GM12874 (cell line): Measurements from ENCODE around the gene TOM1L2.

Experiments used
- TF ChIP-seq, protein P1 (sequence below): IDR thresholded peaks from 2 replicates; pipeline ENCODE4 v1.5.1; 2011; ENCODE audit warnings: low read depth, mild to moderate bottlenecking, control low read depth, low read length, moderate library complexity; ENCODE audit not compliant: insufficient read depth

The TOM1L2 gene

DNA sequence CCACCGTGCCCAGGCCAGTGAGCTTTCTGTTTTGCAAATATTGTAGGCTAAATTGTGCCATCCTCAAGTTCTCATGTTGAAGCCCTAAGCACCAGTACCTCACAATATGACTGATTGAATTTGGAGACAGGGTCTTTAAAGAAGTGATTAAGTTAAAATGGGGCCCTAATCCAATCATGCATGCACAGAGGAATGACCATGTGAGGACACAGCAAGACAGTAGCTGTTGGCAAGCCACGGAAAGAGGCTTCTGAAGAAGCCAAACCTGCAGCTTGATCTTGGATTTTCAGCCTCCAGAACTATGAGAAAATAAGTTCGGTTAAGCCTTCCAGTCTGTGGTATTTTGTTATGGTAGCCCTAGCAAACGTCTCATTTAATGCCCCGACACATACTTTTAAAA lies 24.9 kb downstream of the TOM1L2 start:
- TF ChIP-seq, protein P1, sequence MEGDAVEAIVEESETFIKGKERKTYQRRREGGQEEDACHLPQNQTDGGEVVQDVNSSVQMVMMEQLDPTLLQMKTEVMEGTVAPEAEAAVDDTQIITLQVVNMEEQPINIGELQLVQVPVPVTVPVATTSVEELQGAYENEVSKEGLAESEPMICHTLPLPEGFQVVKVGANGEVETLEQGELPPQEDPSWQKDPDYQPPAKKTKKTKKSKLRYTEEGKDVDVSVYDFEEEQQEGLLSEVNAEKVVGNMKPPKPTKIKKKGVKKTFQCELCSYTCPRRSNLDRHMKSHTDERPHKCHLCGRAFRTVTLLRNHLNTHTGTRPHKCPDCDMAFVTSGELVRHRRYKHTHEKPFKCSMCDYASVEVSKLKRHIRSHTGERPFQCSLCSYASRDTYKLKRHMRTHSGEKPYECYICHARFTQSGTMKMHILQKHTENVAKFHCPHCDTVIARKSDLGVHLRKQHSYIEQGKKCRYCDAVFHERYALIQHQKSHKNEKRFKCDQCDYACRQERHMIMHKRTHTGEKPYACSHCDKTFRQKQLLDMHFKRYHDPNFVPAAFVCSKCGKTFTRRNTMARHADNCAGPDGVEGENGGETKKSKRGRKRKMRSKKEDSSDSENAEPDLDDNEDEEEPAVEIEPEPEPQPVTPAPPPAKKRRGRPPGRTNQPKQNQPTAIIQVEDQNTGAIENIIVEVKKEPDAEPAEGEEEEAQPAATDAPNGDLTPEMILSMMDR = no peak

DNA sequence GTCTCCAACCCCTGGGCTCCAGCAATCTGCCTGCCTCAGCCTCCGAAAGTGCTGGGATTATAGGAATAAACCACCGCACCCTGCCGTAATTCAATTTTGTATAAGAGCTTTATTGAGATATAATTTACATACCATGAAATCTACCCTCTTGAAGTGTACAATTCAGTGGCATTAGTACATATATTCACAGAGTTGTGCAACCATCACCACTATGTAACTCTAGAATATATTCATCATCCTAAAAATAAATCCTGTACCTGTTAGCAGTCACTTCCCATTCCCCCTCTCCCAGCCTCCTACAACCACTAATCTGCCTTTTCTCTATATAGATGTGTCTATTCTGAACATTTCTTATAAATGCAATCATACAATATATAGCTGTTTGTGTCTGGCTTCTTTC lies 26.1 kb downstream of the TOM1L2 start:
- TF ChIP-seq, protein P1 = no peak

DNA sequence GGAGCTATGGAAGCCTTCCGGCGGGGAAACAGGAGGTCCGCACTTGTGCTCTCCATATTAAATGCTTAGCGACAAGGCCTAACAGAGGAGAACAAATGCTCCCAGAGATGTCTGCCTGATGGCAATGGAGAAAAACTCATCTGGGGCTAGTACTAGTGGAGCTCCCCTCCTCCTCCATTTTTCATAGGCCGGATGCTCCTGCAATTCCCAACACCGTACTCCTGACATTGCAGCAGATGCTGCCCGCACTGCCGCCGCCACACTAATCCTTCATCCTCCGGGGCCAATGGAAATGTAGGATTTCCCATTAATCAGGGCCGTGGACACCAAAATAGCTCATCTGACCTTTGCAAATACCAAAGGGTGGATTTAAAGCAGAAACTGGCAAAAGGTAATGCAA lies 27.5 kb downstream of the TOM1L2 start:
- TF ChIP-seq, protein P1 = no peak

DNA sequence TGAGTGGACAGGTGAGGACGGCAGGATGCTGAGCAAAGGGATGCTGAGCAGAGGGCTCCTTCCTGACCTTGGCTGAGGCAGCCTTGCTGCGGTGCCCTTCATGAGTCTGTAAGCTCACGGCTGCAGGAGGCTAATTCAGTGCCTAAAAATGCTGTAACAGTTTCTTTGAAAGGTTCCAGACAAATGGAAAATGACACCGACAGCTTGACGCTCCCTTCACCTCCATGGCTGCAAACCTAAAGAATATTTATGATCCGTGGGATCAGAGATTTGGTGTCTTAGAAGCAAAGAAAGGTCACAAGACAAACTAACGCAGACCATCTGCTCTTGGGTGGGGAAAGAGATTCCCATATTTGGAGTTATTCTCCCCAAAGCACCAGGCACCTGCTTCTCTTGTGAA lies 28.0 kb downstream of the TOM1L2 start:
- TF ChIP-seq, protein P1 = no peak

DNA sequence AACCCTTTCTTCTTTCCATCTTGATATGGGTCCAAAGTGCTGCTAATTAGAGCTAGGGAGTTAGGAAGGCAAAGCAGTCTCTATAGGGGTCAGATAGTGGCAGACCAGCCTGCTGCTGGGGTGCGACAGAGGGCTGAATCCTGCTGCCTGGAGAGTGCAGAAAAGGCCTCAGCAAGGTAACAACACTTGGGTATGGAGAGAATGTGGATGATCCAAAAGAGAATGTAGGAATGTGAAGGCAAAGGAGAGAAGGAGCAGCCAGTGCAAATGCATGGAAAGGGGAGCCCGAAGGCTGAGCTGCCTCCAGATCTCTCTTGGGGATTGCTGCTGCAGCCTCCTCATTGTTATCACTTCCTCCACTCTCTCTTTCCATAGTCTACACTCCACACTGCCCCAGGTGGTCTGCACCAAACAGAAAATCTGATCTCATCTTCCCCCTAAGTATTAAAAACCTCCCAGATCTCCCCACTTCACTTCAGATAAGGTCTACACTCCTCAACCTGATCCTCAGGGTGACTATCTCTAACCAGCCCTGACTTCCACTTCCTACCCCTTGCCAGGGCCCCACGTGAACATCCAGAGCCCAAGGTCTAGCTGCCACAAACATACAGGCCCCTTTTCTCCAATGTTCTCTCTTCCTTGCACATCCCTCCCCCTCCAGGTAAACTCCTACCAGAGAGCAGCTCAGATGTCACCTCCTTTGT lies 28.8 kb downstream of the TOM1L2 start:
- TF ChIP-seq, protein P1 = no peak

DNA sequence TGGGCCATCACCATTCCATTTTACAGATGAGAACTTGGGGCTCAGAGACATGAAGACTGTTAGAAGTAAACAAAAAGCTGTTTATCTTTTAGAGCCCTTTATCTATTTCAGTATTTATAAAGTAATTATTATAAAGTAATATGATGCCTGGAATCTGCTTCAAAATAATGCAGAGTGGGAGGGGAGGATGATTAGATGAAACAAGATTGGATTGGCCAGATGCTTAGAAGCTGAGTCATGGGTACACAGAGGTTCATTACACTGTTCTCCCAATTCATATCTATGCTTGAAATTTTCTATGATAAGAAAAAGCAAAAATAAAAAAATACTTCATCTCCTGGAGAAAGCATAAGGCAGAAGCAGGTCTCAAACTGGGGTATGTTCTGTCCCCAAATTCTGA lies 29.4 kb downstream of the TOM1L2 start:
- TF ChIP-seq, protein P1 = no peak

DNA sequence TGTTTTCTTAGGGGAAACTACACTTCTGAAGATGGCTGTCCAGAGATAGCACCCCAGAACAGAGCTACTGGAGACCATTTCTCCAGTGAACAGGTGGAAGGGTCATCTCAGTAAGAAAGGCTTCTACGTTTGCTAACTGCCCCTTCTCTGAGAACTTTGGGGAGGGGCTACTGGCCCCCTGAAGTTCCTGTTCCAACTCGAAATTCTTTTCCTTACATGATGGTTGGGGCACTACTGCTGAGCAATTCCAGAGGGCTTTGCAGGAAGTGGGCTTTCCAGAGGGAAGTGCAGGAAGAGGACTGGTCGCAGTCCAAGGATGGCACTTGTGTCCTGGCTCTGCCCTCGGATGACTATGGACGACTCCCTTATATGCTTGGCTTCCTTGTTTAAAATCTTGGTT lies 31.2 kb downstream of the TOM1L2 start:
- TF ChIP-seq, protein P1 = no peak
